IMR-90 (cell line): ENCODE measurements around the gene C1QTNF5.

Source experiments
- CEBPB ChIP-seq: IDR thresholded peaks from 2 replicates; pipeline ENCODE4 v1.6.1; 2012; ENCODE audit warnings: low read depth, low read length, improper control_type of control experiment
- CTCF ChIP-seq: conservative IDR thresholded peaks from 2 replicates; pipeline ENCODE4 v1.5.1; 2012; ENCODE audit warnings: mild to moderate bottlenecking, low read depth, low read length, improper control_type of control experiment
- ELK1 ChIP-seq: fragments of 150-350 bp; IDR thresholded peaks from 2 replicates; pipeline ENCODE4 v1.6.1; 2016; ENCODE audit warnings: low read depth, mild to moderate bottlenecking, low read length, moderate library complexity, borderline replicate concordance
- MAFK ChIP-seq: IDR thresholded peaks from 2 replicates; pipeline ENCODE4 v1.6.1; 2012; ENCODE audit warnings: low read depth, low read length, improper control_type of control experiment
- MXI1 ChIP-seq: IDR thresholded peaks from 2 replicates; pipeline ENCODE4 v1.6.1; 2012; ENCODE audit warnings: low read depth, mild to moderate bottlenecking, low read length, moderate library complexity, borderline replicate concordance
- POLR2A ChIP-seq: IDR thresholded peaks from 2 replicates; pipeline ENCODE4 v1.6.1; 2012; ENCODE audit warnings: mild to moderate bottlenecking, low read depth, low read length

GRCh38 chr11:119334174-119334930 lies 6.3 kb downstream of the C1QTNF5 start, which contains the start of gene RNF26:
- no peak for TF ChIP-seq CTCF
- no peak for TF ChIP-seq MAFK
- TF ChIP-seq POLR2A: peak; percentile 75
- peak; percentile 18; the same call in 1 of the 2 replicates for TF ChIP-seq MXI1
- no peak for TF ChIP-seq ELK1
- TF ChIP-seq CEBPB: no peak
